ENCODE measurements around the gene ZNF462. TPM values are rescaled to one million over a fixed set of nuclear protein-coding genes. Genes with fewer than 3 reads are reported as not detected.

ZNF462 gene
- total RNA-seq, 1 experiment from 2014 or later = 121 TPM

DNA sequence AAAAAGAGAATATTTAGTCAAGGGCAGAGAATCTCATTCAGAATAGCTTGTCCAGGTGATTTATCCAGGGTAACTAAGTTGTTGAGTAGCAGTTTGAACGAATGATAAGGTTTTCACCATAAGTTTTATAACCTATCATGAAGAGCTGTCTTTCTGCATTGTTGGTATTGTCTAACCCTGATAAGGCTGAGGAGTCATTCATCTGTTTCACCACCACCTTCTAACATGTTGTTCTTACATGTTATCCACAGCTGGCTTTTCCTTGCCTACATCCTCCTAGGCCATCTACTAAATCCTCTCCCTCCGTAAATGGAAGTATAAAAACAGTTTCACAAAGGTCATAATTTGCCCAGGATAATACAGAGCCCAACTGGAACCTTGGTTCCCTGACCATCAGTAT is 24.1 kb downstream of the ZNF462 start (continued):
- TF ChIP-seq, protein P1, sequence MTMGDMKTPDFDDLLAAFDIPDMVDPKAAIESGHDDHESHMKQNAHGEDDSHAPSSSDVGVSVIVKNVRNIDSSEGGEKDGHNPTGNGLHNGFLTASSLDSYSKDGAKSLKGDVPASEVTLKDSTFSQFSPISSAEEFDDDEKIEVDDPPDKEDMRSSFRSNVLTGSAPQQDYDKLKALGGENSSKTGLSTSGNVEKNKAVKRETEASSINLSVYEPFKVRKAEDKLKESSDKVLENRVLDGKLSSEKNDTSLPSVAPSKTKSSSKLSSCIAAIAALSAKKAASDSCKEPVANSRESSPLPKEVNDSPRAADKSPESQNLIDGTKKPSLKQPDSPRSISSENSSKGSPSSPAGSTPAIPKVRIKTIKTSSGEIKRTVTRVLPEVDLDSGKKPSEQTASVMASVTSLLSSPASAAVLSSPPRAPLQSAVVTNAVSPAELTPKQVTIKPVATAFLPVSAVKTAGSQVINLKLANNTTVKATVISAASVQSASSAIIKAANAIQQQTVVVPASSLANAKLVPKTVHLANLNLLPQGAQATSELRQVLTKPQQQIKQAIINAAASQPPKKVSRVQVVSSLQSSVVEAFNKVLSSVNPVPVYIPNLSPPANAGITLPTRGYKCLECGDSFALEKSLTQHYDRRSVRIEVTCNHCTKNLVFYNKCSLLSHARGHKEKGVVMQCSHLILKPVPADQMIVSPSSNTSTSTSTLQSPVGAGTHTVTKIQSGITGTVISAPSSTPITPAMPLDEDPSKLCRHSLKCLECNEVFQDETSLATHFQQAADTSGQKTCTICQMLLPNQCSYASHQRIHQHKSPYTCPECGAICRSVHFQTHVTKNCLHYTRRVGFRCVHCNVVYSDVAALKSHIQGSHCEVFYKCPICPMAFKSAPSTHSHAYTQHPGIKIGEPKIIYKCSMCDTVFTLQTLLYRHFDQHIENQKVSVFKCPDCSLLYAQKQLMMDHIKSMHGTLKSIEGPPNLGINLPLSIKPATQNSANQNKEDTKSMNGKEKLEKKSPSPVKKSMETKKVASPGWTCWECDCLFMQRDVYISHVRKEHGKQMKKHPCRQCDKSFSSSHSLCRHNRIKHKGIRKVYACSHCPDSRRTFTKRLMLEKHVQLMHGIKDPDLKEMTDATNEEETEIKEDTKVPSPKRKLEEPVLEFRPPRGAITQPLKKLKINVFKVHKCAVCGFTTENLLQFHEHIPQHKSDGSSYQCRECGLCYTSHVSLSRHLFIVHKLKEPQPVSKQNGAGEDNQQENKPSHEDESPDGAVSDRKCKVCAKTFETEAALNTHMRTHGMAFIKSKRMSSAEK (CRISPR knock-in tag; IDR thresholded peaks at IDR 0.05; ENCODE audit: borderline replicate concordance) = no peak
- TF ChIP-seq, protein P2, sequence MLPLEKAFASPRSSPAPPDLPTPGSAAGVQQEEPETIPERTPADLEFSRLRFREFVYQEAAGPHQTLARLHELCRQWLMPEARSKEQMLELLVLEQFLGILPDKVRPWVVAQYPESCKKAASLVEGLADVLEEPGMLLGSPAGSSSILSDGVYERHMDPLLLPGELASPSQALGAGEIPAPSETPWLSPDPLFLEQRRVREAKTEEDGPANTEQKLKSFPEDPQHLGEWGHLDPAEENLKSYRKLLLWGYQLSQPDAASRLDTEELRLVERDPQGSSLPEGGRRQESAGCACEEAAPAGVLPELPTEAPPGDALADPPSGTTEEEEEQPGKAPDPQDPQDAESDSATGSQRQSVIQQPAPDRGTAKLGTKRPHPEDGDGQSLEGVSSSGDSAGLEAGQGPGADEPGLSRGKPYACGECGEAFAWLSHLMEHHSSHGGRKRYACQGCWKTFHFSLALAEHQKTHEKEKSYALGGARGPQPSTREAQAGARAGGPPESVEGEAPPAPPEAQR (CRISPR knock-in tag; IDR thresholded peaks at IDR 0.05) = no peak
- TF ChIP-seq, protein P3, sequence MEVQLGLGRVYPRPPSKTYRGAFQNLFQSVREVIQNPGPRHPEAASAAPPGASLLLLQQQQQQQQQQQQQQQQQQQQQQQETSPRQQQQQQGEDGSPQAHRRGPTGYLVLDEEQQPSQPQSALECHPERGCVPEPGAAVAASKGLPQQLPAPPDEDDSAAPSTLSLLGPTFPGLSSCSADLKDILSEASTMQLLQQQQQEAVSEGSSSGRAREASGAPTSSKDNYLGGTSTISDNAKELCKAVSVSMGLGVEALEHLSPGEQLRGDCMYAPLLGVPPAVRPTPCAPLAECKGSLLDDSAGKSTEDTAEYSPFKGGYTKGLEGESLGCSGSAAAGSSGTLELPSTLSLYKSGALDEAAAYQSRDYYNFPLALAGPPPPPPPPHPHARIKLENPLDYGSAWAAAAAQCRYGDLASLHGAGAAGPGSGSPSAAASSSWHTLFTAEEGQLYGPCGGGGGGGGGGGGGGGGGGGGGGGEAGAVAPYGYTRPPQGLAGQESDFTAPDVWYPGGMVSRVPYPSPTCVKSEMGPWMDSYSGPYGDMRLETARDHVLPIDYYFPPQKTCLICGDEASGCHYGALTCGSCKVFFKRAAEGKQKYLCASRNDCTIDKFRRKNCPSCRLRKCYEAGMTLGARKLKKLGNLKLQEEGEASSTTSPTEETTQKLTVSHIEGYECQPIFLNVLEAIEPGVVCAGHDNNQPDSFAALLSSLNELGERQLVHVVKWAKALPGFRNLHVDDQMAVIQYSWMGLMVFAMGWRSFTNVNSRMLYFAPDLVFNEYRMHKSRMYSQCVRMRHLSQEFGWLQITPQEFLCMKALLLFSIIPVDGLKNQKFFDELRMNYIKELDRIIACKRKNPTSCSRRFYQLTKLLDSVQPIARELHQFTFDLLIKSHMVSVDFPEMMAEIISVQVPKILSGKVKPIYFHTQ (CRISPR knock-in tag; IDR thresholded peaks at IDR 0.05) = no peak
- TF ChIP-seq, protein P4, sequence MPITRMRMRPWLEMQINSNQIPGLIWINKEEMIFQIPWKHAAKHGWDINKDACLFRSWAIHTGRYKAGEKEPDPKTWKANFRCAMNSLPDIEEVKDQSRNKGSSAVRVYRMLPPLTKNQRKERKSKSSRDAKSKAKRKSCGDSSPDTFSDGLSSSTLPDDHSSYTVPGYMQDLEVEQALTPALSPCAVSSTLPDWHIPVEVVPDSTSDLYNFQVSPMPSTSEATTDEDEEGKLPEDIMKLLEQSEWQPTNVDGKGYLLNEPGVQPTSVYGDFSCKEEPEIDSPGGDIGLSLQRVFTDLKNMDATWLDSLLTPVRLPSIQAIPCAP (CRISPR knock-in tag; IDR thresholded peaks at IDR 0.05) = no peak
- TF ChIP-seq ESRRA (CRISPR knock-in tag; IDR thresholded peaks at IDR 0.05; ENCODE audit: borderline replicate concordance) = no peak
- no peak for TF ChIP-seq ZNF232 (CRISPR knock-in tag; IDR thresholded peaks at IDR 0.05)
- TF ChIP-seq RORB (CRISPR knock-in tag; IDR thresholded peaks at IDR 0.05) = no peak
- no peak for TF ChIP-seq ZNF138 (CRISPR knock-in tag; conservative IDR thresholded peaks at IDR 0.05)
- TF ChIP-seq RELA (CRISPR knock-in tag; IDR thresholded peaks at IDR 0.05; ENCODE audit: borderline replicate concordance) = no peak
- no peak for TF ChIP-seq ATF1 (CRISPR knock-in tag; IDR thresholded peaks at IDR 0.05)
- TF ChIP-seq ZNF121 (CRISPR knock-in tag; IDR thresholded peaks at IDR 0.05) = no peak
- TF ChIP-seq, protein P5, sequence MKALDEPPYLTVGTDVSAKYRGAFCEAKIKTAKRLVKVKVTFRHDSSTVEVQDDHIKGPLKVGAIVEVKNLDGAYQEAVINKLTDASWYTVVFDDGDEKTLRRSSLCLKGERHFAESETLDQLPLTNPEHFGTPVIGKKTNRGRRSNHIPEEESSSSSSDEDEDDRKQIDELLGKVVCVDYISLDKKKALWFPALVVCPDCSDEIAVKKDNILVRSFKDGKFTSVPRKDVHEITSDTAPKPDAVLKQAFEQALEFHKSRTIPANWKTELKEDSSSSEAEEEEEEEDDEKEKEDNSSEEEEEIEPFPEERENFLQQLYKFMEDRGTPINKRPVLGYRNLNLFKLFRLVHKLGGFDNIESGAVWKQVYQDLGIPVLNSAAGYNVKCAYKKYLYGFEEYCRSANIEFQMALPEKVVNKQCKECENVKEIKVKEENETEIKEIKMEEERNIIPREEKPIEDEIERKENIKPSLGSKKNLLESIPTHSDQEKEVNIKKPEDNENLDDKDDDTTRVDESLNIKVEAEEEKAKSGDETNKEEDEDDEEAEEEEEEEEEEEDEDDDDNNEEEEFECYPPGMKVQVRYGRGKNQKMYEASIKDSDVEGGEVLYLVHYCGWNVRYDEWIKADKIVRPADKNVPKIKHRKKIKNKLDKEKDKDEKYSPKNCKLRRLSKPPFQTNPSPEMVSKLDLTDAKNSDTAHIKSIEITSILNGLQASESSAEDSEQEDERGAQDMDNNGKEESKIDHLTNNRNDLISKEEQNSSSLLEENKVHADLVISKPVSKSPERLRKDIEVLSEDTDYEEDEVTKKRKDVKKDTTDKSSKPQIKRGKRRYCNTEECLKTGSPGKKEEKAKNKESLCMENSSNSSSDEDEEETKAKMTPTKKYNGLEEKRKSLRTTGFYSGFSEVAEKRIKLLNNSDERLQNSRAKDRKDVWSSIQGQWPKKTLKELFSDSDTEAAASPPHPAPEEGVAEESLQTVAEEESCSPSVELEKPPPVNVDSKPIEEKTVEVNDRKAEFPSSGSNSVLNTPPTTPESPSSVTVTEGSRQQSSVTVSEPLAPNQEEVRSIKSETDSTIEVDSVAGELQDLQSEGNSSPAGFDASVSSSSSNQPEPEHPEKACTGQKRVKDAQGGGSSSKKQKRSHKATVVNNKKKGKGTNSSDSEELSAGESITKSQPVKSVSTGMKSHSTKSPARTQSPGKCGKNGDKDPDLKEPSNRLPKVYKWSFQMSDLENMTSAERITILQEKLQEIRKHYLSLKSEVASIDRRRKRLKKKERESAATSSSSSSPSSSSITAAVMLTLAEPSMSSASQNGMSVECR (CRISPR knock-in tag; IDR thresholded peaks at IDR 0.05; ENCODE audit: borderline replicate concordance) = no peak
- TF ChIP-seq SP1 (CRISPR knock-in tag; conservative IDR thresholded peaks at IDR 0.05) = no peak
- TF ChIP-seq OVOL2 (CRISPR knock-in tag; IDR thresholded peaks at IDR 0.05; ENCODE audit: borderline replicate concordance) = no peak
